ENCODE results near the gene RNF111. TPM values are rescaled to one million over a fixed set of nuclear protein-coding genes. Genes with fewer than 3 reads are reported as not detected.
"Not testable (repeated sequence)": the region's sequence is repeated elsewhere in the genome, so short reads cannot be mapped to it uniquely, and the experiment has no call there.

The RNF111 gene
- total RNA-seq, 2 experiments from 2014 or later = 32.3 to 37.2 TPM

GRCh38 chr15:59125683-59126082 is 138.2 kb downstream of the RNF111 start:
- POLR2A ChIA-PET, CTCF ChIA-PET, DNase-seq, H3K4me3 Mint-ChIP-seq, H3K27ac Mint-ChIP-seq, H3K27me3 Mint-ChIP-seq: not testable (repeated sequence)
- Mint-ChIP-seq H3K4me1 (peaks cover 16% of the 10 kb centered on the region), H3K9me3 (peaks cover 26% of the 10 kb centered on the region), H3K36me3 (ENCODE audit: low read depth) (peaks cover 88% of the 10 kb centered on the region)

- CTCF ChIA-PET, H3K27ac Mint-ChIP-seq, H3K4me3 Mint-ChIP-seq, DNase-seq, H3K27me3 Mint-ChIP-seq: not testable (repeated sequence)
- POLR2A ChIA-PET = interaction anchor here (1.0 to 1.1 kb wide), 2 partner anchors 8 to 15 kb away, joined by 3 read pairs; no protein-coding TSS in a partner anchor
- Mint-ChIP-seq H3K9me3 (peaks cover 26% of the 10 kb centered on the region), H3K4me1 (peaks cover 13% of the 10 kb centered on the region), H3K36me3 (ENCODE audit: low read depth) (peaks cover 96% of the 10 kb centered on the region)
These were observed 139.8 kb downstream of the RNF111 start for GRCh38 chr15:59127255-59127654.

- Mint-ChIP-seq H3K27me3 (no peaks in the 10 kb centered on the region), H3K4me1 (peaks cover 15% of the 10 kb centered on the region), H3K27ac (no peak overlapping the region), H3K36me3 (ENCODE audit: low read depth) (peaks cover 93% of the 10 kb centered on the region), H3K9me3 (peaks cover 23% of the 10 kb centered on the region), H3K4me3 (no peak overlapping the region)
- no peak for DNase-seq
- CTCF ChIA-PET = no interaction called here
- POLR2A ChIA-PET = no interaction called here
These were observed 144.0 kb downstream of the RNF111 start for GRCh38 chr15:59131456-59131855.

- ChIA-PET POLR2A (no interaction called here), CTCF (interaction anchor here (0.6 kb wide), 1 partner anchor 878 kb away, joined by 3 read pairs; no protein-coding TSS in a partner anchor)
- H3K9me3 Mint-ChIP-seq = peaks cover 23% of the 10 kb centered on the region
- peaks cover 18% of the 10 kb centered on the region for H3K4me1 Mint-ChIP-seq
- H3K27me3 Mint-ChIP-seq = no peaks in the 10 kb centered on the region
- H3K36me3 Mint-ChIP-seq (ENCODE audit: low read depth) = peaks cover 91% of the 10 kb centered on the region
- DNase-seq = no peak
- H3K4me3 Mint-ChIP-seq = no peak overlapping the region
- H3K27ac Mint-ChIP-seq = no peak overlapping the region
These were observed 144.6 kb downstream of the RNF111 start for GRCh38 chr15:59131969-59132562.

- Mint-ChIP-seq H3K27ac (no peak overlapping the region), H3K9me3 (peaks cover 14% of the 10 kb centered on the region), H3K27me3 (no peaks in the 10 kb centered on the region), H3K36me3 (ENCODE audit: low read depth) (peaks cover 88% of the 10 kb centered on the region), H3K4me1 (peaks cover 23% of the 10 kb centered on the region), H3K4me3 (no peak overlapping the region)
- ChIA-PET CTCF (no interaction called here), POLR2A (interaction anchor here (1.0 to 1.2 kb wide), 2 partner anchors 11 to 14 kb away, joined by 3 to 4 read pairs; no protein-coding TSS in a partner anchor)
- DNase-seq = no peak
These were observed 146.5 kb downstream of the RNF111 start for GRCh38 chr15:59133929-59134427.

GRCh38 chr15:59137566-59137965 is 150.1 kb downstream of the RNF111 start:
- Mint-ChIP-seq H3K9me3 (no peaks in the 10 kb centered on the region), H3K27ac (peak overlapping the region; percentile 37), H3K4me3 (no peak overlapping the region), H3K27me3 (no peaks in the 10 kb centered on the region), H3K4me1 (peaks cover 44% of the 10 kb centered on the region), H3K36me3 (ENCODE audit: low read depth) (peaks cover 75% of the 10 kb centered on the region)
- no peak for DNase-seq
- POLR2A ChIA-PET = interaction anchor here (1.2 kb wide), 1 partner anchor 158 kb away, joined by 7 read pairs; no protein-coding TSS in a partner anchor
- CTCF ChIA-PET = interaction anchor here (0.8 to 2.3 kb wide), 13 partner anchors 28 to 910 kb away, joined by 3 to 27 read pairs (median 4); no protein-coding TSS in a partner anchor

GRCh38 chr15:59138243-59138642 is 150.8 kb downstream of the RNF111 start:
- Mint-ChIP-seq H3K9me3 (no peaks in the 10 kb centered on the region), H3K27ac (no peak overlapping the region), H3K36me3 (ENCODE audit: low read depth) (peaks cover 72% of the 10 kb centered on the region), H3K4me3 (no peak overlapping the region), H3K4me1 (peaks cover 45% of the 10 kb centered on the region), H3K27me3 (no peaks in the 10 kb centered on the region)
- DNase-seq = peak; percentile 72
- CTCF ChIA-PET = interaction anchor here (0.7 to 2.3 kb wide), 16 partner anchors 27 to 910 kb away, joined by 3 to 27 read pairs (median 4); no protein-coding TSS in a partner anchor
- POLR2A ChIA-PET = interaction anchor here (1.2 kb wide), 1 partner anchor 158 kb away, joined by 7 read pairs; no protein-coding TSS in a partner anchor

- CTCF ChIA-PET = interaction anchor here (1.3 kb wide), 1 partner anchor 388 kb away, joined by 5 read pairs; no protein-coding TSS in a partner anchor
- no peaks in the 10 kb centered on the region for H3K27me3 Mint-ChIP-seq
- DNase-seq = no peak
- H3K9me3 Mint-ChIP-seq = no peaks in the 10 kb centered on the region
- peaks cover 51% of the 10 kb centered on the region for H3K36me3 Mint-ChIP-seq (ENCODE audit: low read depth)
- H3K4me3 Mint-ChIP-seq = no peak overlapping the region
- POLR2A ChIA-PET = no interaction called here
- peaks cover 45% of the 10 kb centered on the region for H3K4me1 Mint-ChIP-seq
- H3K27ac Mint-ChIP-seq = peak overlapping the region; percentile 62
These were observed 153.2 kb downstream of the RNF111 start for GRCh38 chr15:59140422-59141226.

- H3K36me3 Mint-ChIP-seq (ENCODE audit: low read depth) = peaks cover 29% of the 10 kb centered on the region
- CTCF ChIA-PET = no interaction called here
- no peak for DNase-seq
These were observed 155.8 kb downstream of the RNF111 start for GRCh38 chr15:59143281-59143680.

GRCh38 chr15:59144594-59144993 is 157.1 kb downstream of the RNF111 start:
- H3K4me3 Mint-ChIP-seq, H3K9me3 Mint-ChIP-seq, H3K27me3 Mint-ChIP-seq, POLR2A ChIA-PET, H3K27ac Mint-ChIP-seq, DNase-seq, CTCF ChIA-PET: not testable (repeated sequence)
- Mint-ChIP-seq H3K4me1 (peaks cover 17% of the 10 kb centered on the region), H3K36me3 (ENCODE audit: low read depth) (peaks cover 21% of the 10 kb centered on the region)

More at GRCh38 chr15:59143281-59143680, 155.8 kb downstream of the RNF111 start:
- H3K4me3 Mint-ChIP-seq = no peak overlapping the region
- H3K27ac Mint-ChIP-seq = no peak overlapping the region
- POLR2A ChIA-PET = no interaction called here
- peaks cover 28% of the 10 kb centered on the region for H3K4me1 Mint-ChIP-seq
- H3K9me3 Mint-ChIP-seq = no peaks in the 10 kb centered on the region
- H3K27me3 Mint-ChIP-seq = no peaks in the 10 kb centered on the region

Other genes starting within 250 kb of the RNF111 start
- 100 to 1,000 TPM; 147 to 150 TPM for gene ADAM10, start 238.0 kb upstream of the RNF111 start, total RNA-seq
- gene MINDY2, start 216.4 kb upstream of the RNF111 start, total RNA-seq = 10 to 100 TPM; 17.3 to 18.0 TPM
- gene SLTM, start 54.0 kb upstream of the RNF111 start, total RNA-seq = 100 to 1,000 TPM; 108 to 117 TPM
- gene CCNB2, start 117.5 kb downstream of the RNF111 start, total RNA-seq = 10 to 100 TPM; 92.5 to 96.3 TPM
- not detected for gene LDHAL6B, start 219.2 kb downstream of the RNF111 start, total RNA-seq

All from activated CD4-positive, alpha-beta memory T cell treated with anti-CD3 and anti-CD28 coated beads, Interleukin-2, amount 10 ng/mL, durations not matched to agents 7 days and 5 days (primary cell).